ENCODE measurements around the gene NAB2. TPM values are rescaled to one million over a fixed set of nuclear protein-coding genes. Genes with fewer than 3 reads are reported as not detected.
"Not testable (repeated sequence)": the region's sequence is repeated elsewhere in the genome, so short reads cannot be mapped to it uniquely, and the experiment has no call there.

Gene NAB2
- total and polyA plus RNA-seq, 2 donors, result 25.6 to 39.1 TPM

GRCh38 chr12:57106021-57106708, 17.3 kb downstream of the NAB2 start:
- Histone ChIP-seq H3K36me3 (ENCODE audit: insufficient read depth) (peaks cover 2% of the 10 kb centered on the region), H3K4me1 (ENCODE audit: insufficient read depth) (no peaks in the 10 kb centered on the region)

GRCh38 chr12:57107456-57108155, 18.7 kb downstream of the NAB2 start:
- no peak overlapping the region for H3K27ac ChIP-seq (ENCODE audit: low read depth)
- WGBS, result 51% methylated on average over 7 of the region's 7 CpGs

More at GRCh38 chr12:57106021-57106708, 17.3 kb downstream of the NAB2 start:
- no peak for DNase-seq (ENCODE audit: extremely low spot score)
- Histone ChIP-seq H3K27ac (ENCODE audit: low read depth) (no peak overlapping the region), H3K4me3 (ENCODE audit: low read depth, low read length) (no peak overlapping the region)
- 74% methylated on average over 9 of the region's 9 CpGs for WGBS

GRCh38 chr12:57109207-57110103, 20.5 kb downstream of the NAB2 start:
- no peak for DNase-seq (ENCODE audit: extremely low spot score)
- WGBS, result 52% methylated on average over 7 of the region's 7 CpGs
- Histone ChIP-seq H3K4me3 (ENCODE audit: low read depth, low read length) (peak overlapping the region; percentile 59), H3K36me3 (ENCODE audit: insufficient read depth) (peaks cover 2% of the 10 kb centered on the region), H3K4me1 (ENCODE audit: insufficient read depth) (no peaks in the 10 kb centered on the region), H3K27ac (ENCODE audit: low read depth) (peak overlapping the region; percentile 99)

More at GRCh38 chr12:57107456-57108155, 18.7 kb downstream of the NAB2 start:
- DNase-seq (ENCODE audit: extremely low spot score), result no peak
- H3K4me1 ChIP-seq (ENCODE audit: insufficient read depth), result no peaks in the 10 kb centered on the region
- H3K36me3 ChIP-seq (ENCODE audit: insufficient read depth), result peaks cover 2% of the 10 kb centered on the region
- H3K4me3 ChIP-seq (ENCODE audit: low read depth, low read length), result no peak overlapping the region

GRCh38 chr12:57110104-57111030, 21.5 kb downstream of the NAB2 start:
- no peak for DNase-seq (ENCODE audit: extremely low spot score)
- H3K4me1 ChIP-seq (ENCODE audit: insufficient read depth), result no peaks in the 10 kb centered on the region
- peaks cover 2% of the 10 kb centered on the region for H3K36me3 ChIP-seq (ENCODE audit: insufficient read depth)
- 3% methylated on average over 28 of the region's 28 CpGs for WGBS
- peak overlapping the region; percentile 99 for H3K27ac ChIP-seq (ENCODE audit: low read depth)
- H3K4me3 ChIP-seq (ENCODE audit: low read depth, low read length), result peak overlapping the region; percentile 59

- H3K4me1 ChIP-seq (ENCODE audit: insufficient read depth), result no peaks in the 10 kb centered on the region
- peak within 1 kb of the TSS; percentile 99 for H3K27ac ChIP-seq (ENCODE audit: low read depth)
- peak; percentile 69 for DNase-seq (ENCODE audit: extremely low spot score)
- H3K36me3 ChIP-seq (ENCODE audit: insufficient read depth), result peaks cover 2% of the 10 kb centered on the region
- under 1% methylated on average over 13 of the region's 13 CpGs for WGBS
- peak within 1 kb of the TSS; percentile 59 for H3K4me3 ChIP-seq (ENCODE audit: low read depth, low read length)
These were observed 22.3 kb downstream of the NAB2 start, which contains the start of gene STAT6 for GRCh38 chr12:57111031-57111734. TSS of gene STAT6 (minus strand) at chr12:57111362. CDS start at chr12:57108278, 3,084 bp downstream.

- H3K36me3 ChIP-seq (ENCODE audit: insufficient read depth), result no peaks in the 10 kb centered on the region
- no peak for DNase-seq (ENCODE audit: extremely low spot score)
- H3K4me1 ChIP-seq (ENCODE audit: insufficient read depth), result no peaks in the 10 kb centered on the region
- no peak overlapping the region for H3K4me3 ChIP-seq (ENCODE audit: low read depth, low read length)
- 62% methylated on average over 9 of the region's 9 CpGs for WGBS
- H3K27ac ChIP-seq (ENCODE audit: low read depth), result peak overlapping the region; percentile 81
These were observed 23.8 kb downstream of the NAB2 start for GRCh38 chr12:57112492-57113294.

GRCh38 chr12:57116580-57117281, 27.8 kb downstream of the NAB2 start:
- DNase-seq (ENCODE audit: extremely low spot score), result no peak
- no peak overlapping the region for H3K27ac ChIP-seq (ENCODE audit: low read depth)
- H3K4me1 ChIP-seq (ENCODE audit: insufficient read depth), result no peaks in the 10 kb centered on the region
- H3K4me3 ChIP-seq (ENCODE audit: low read depth, low read length), result no peak overlapping the region
- WGBS, result 89% methylated on average over 5 of the region's 5 CpGs
- H3K36me3 ChIP-seq (ENCODE audit: insufficient read depth), result no peaks in the 10 kb centered on the region

GRCh38 chr12:57118711-57119271, 29.9 kb downstream of the NAB2 start:
- Histone ChIP-seq H3K4me1 (ENCODE audit: insufficient read depth) (no peaks in the 10 kb centered on the region), H3K36me3 (ENCODE audit: insufficient read depth) (no peaks in the 10 kb centered on the region), H3K27ac (ENCODE audit: low read depth) (no peak overlapping the region), H3K4me3 (ENCODE audit: low read depth, low read length) (no peak overlapping the region)
- no peak for DNase-seq (ENCODE audit: extremely low spot score)
- WGBS, result 71% methylated on average over 1 of the region's 1 CpG

- Histone ChIP-seq H3K4me3 (ENCODE audit: low read depth, low read length) (no peak overlapping the region), H3K27ac (ENCODE audit: low read depth) (no peak overlapping the region), H3K36me3 (ENCODE audit: insufficient read depth) (no peaks in the 10 kb centered on the region), H3K4me1 (ENCODE audit: insufficient read depth) (no peaks in the 10 kb centered on the region)
- DNase-seq (ENCODE audit: extremely low spot score), result no peak
- 76% methylated on average over 5 of the region's 5 CpGs for WGBS
These were observed 30.6 kb downstream of the NAB2 start for GRCh38 chr12:57119294-57120085.

GRCh38 chr12:57120718-57121117, 31.8 kb downstream of the NAB2 start:
- H3K4me1 ChIP-seq (ENCODE audit: insufficient read depth); H3K36me3 ChIP-seq (ENCODE audit: insufficient read depth); DNase-seq (ENCODE audit: extremely low spot score); H3K27ac ChIP-seq (ENCODE audit: low read depth); H3K4me3 ChIP-seq (ENCODE audit: low read depth, low read length): not testable (repeated sequence)
- 89% methylated on average over 11 of the region's 11 CpGs for WGBS
